Smooth muscle cell (in vitro differentiated cells): ENCODE data around the gene MEIS1. TPM values are rescaled to one million over a fixed set of nuclear protein-coding genes. Genes with fewer than 3 reads are reported as not detected.
A peak's percentile ranks its signal among the peaks of the same experiment; 100 is the strongest.

Experiments used
- DNase-seq: peaks from one replicate; lab custom pipeline; 2025; ENCODE audit not compliant: unreplicated experiment; lab: John Stamatoyannopoulos, UW
- H2AFZ ChIP-seq: fragments of 200-600 bp; sonication (generic); 2 replicates; pipeline ENCODE4 v1.6.0; 2016; ENCODE audit warnings: antibody characterized with exemption, low read depth, mild to moderate bottlenecking
- H3F3A ChIP-seq: fragments of 200-600 bp; sonication (generic); 2 replicates; pipeline ENCODE4 v1.6.0; 2017; ENCODE audit warnings: antibody characterized with exemption, low read depth
- H3K27ac ChIP-seq: fragments of 200-600 bp; sonication (generic); 2 replicates; pipeline ENCODE4 v1.5.1; 2016; ENCODE audit warnings: low read depth, mild to moderate bottlenecking
- H3K27me3 ChIP-seq: fragments of 200-600 bp; sonication (generic); 2 replicates; pipeline ENCODE4 v1.6.1; 2016; ENCODE audit warnings: low read depth, mild to moderate bottlenecking
- H3K36me3 ChIP-seq: fragments of 200-600 bp; sonication (generic); 2 replicates; pipeline ENCODE4 v1.5.1; 2016; ENCODE audit warnings: low read depth
- H3K4me1 ChIP-seq: fragments of 200-600 bp; sonication (generic); 2 replicates; pipeline ENCODE4 v1.5.1; 2016; ENCODE audit warnings: low read depth
- H3K4me2 ChIP-seq: fragments of 200-600 bp; sonication (generic); 2 replicates; pipeline ENCODE4 v1.6.0; 2016; ENCODE audit warnings: mild to moderate bottlenecking
- H3K4me3 ChIP-seq: fragments of 200-600 bp; sonication (generic); 2 replicates; pipeline ENCODE4 v1.5.1; 2016; ENCODE audit warnings: mild to moderate bottlenecking
- H3K79me2 ChIP-seq: fragments of 200-600 bp; sonication (generic); 2 replicates; pipeline ENCODE4 v1.6.0; 2016; ENCODE audit warnings: low read depth, mild to moderate bottlenecking
- H3K9ac ChIP-seq: fragments of 200-600 bp; sonication (generic); 2 replicates; pipeline ENCODE4 v1.6.0; 2016; ENCODE audit warnings: low read depth
- H3K9me3 ChIP-seq: fragments of 200-600 bp; sonication (generic); replicated peaks from 2 replicates; pipeline ENCODE4 v1.5.1; 2016; ENCODE audit warnings: low read depth
- H4K20me1 ChIP-seq: fragments of 200-600 bp; sonication (generic); 2 replicates; pipeline ENCODE4 v1.6.0; 2016; ENCODE audit warnings: low read depth
- WGBS: methylation state at CpG from one replicate; pipeline ENCODE4 v1.1.7; 2016; ENCODE audit warnings: low lambda C conversion rate; 5-methylcytosine and 5-hydroxymethylcytosine counted together
- polyA plus RNA-seq: library from polyadenylated mRNA; unstranded; fragments of >200 nt; fragmentation: Nextera tagmentation; extraction: Ambion mirVana; gene quantifications from 2 replicates; pipeline ENCODE4 v1.2.1, GENCODE V29; 2016
- total RNA-seq: library from RNA; depleted of rRNA; stranded (reverse); fragments of >200 nt; gene quantifications from 2 replicates; pipeline ENCODE4 v1.2.3, GENCODE V29; 2014
- TF ChIP-seq, protein P1 (sequence below): fragments of 200-600 bp; sonication (generic); IDR thresholded peaks from 2 replicates; pipeline ENCODE4 v1.5.1; 2017; ENCODE audit warnings: borderline replicate concordance, mild to moderate bottlenecking, antibody characterized with exemption; ENCODE audit not compliant: insufficient read depth, poor library complexity, severe bottlenecking

Gene MEIS1
- total and polyA plus RNA-seq, 2 experiments from 2014 or later: 15.6 to 15.8 TPM

- Histone ChIP-seq H3K27ac (peak overlapping the region; percentile 63), H3K9ac (peak overlapping the region; percentile 84), H3K4me3 (peak overlapping the region; percentile 77), H3K79me2 (peaks cover 98% of the 10 kb centered on the region), H3F3A (no peaks in the 10 kb centered on the region), H3K4me2 (peak overlapping the region; percentile 96), H2AFZ (peak overlapping the region; percentile 87), H3K27me3 (no peaks in the 10 kb centered on the region), H3K9me3 (no peaks in the 10 kb centered on the region), H3K4me1 (peaks cover 72% of the 10 kb centered on the region), H4K20me1 (no peaks in the 10 kb centered on the region), H3K36me3 (no peaks in the 10 kb centered on the region)
- TF ChIP-seq, protein P1, sequence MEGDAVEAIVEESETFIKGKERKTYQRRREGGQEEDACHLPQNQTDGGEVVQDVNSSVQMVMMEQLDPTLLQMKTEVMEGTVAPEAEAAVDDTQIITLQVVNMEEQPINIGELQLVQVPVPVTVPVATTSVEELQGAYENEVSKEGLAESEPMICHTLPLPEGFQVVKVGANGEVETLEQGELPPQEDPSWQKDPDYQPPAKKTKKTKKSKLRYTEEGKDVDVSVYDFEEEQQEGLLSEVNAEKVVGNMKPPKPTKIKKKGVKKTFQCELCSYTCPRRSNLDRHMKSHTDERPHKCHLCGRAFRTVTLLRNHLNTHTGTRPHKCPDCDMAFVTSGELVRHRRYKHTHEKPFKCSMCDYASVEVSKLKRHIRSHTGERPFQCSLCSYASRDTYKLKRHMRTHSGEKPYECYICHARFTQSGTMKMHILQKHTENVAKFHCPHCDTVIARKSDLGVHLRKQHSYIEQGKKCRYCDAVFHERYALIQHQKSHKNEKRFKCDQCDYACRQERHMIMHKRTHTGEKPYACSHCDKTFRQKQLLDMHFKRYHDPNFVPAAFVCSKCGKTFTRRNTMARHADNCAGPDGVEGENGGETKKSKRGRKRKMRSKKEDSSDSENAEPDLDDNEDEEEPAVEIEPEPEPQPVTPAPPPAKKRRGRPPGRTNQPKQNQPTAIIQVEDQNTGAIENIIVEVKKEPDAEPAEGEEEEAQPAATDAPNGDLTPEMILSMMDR: no peak
- 2% methylated on average over 35 of the region's 36 CpGs for WGBS
- DNase-seq: no peak
Observed at GRCh38 chr2:66439812-66440542, 5.1 kb downstream of the MEIS1 start.

DNA sequence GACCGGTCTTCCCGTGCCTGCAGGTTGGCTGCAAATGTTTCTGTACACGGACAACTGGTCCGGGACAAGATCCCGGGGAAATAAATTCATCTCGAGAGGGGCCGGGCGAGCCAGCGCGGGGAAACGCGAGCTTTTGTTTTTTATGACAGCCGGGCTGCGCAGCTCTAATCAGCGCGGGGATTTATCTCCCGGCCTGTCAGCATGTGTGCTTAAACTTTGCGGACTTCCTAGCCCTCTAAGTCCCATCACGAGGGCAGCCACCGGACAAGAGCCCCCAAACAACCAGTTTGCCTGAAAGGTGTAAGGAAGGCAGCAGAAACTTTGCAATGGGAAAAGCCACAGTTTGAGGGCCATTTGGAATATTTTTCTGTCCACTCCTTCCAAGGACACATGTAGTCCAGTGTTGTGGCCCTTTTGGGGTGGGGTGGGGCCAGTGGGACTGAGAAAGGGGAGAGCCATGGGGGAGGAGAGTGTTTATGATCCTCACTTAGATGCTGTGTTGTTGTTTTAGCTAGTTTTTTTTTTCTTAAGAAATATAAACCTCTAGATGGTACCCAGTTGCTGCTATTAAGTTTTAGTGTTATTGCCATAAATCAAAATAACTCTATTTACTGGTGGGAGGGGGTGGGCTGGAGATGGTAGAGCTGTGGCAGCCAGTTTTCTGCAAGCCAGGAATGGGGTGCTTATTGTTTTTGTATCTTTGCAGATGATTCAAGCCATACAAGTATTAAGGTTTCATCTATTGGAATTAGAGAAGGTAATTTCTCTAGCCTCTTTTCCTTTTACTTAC lies 6.0 kb downstream of the MEIS1 start:
- Histone ChIP-seq H3K79me2 (peaks cover 99% of the 10 kb centered on the region), H3F3A (no peaks in the 10 kb centered on the region), H3K36me3 (no peaks in the 10 kb centered on the region), H3K27ac (no peak overlapping the region), H4K20me1 (no peaks in the 10 kb centered on the region), H3K4me2 (peak overlapping the region; percentile 96), H3K4me3 (peak overlapping the region; percentile 77), H3K9ac (peak overlapping the region; percentile 84), H2AFZ (peak overlapping the region; percentile 87), H3K9me3 (no peaks in the 10 kb centered on the region), H3K4me1 (peaks cover 81% of the 10 kb centered on the region), H3K27me3 (no peaks in the 10 kb centered on the region)
- no peak for DNase-seq
- TF ChIP-seq, protein P1: no peak
- WGBS: 1% methylated on average over 20 of the region's 20 CpGs

DNA sequence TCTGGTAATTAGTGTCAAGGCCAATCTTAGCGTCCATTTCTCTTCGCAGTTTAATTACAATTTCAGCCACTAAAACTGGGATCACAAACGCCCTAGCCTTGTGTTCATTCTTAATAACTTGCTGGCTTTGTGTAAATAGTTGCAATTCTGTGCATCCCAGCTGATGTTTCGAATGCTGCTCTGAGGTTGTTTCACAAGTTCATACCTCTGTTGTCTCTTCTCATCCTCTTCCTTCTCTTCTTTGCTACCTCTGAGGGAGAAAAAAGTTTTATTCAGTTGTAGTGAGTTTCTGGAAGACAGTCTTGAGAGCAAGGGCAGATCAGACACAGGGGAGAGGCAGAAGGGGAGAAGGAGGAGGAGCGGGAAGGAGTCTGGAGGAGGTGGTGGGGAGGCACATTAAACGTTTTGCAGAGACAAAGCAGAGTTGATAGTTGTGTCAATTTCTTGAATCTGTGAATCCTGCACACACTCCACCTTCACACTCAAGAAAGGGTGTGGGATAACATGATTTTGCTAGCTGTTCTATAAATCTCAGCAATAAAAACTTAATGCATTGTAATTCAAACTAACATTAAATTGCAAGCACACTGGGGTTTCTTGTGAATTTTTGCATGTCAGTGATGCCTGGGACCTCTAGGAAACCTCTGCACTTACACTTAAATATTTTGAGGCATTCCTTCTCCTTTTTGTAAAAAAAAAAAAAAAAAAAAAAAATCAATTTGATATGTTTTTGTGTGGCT lies 6.8 kb downstream of the MEIS1 start:
- H3K4me3 ChIP-seq: peak overlapping the region; percentile 77
- H3K27me3 ChIP-seq: no peaks in the 10 kb centered on the region
- no peaks in the 10 kb centered on the region for H3K36me3 ChIP-seq
- H4K20me1 ChIP-seq: no peaks in the 10 kb centered on the region
- TF ChIP-seq, protein P1: no peak
- no peak for DNase-seq
- no peaks in the 10 kb centered on the region for H3F3A ChIP-seq
- H3K4me2 ChIP-seq: peak overlapping the region; percentile 96
- no peaks in the 10 kb centered on the region for H3K9me3 ChIP-seq
- H3K27ac ChIP-seq: no peak overlapping the region
- peaks cover 84% of the 10 kb centered on the region for H3K4me1 ChIP-seq
- no peak overlapping the region for H3K9ac ChIP-seq
- H2AFZ ChIP-seq: no peak overlapping the region
- H3K79me2 ChIP-seq: peaks cover 99% of the 10 kb centered on the region
- 33% methylated on average over 6 of the region's 6 CpGs for WGBS
